Keratinocyte (primary cell): ENCODE data around the gene ZC2HC1B. TPM values are rescaled to one million over a fixed set of nuclear protein-coding genes. Genes with fewer than 3 reads are reported as not detected.

ENCODE experiments used
- DNase-seq: peaks from one replicate; pipeline ENCODE4 v3.0.0-alpha.2; 2011; ENCODE audit warnings: low read depth, missing footprints, low spot score
- FAIRE-seq: peaks from 2 replicates; lab custom pipeline; 2011; peaks lifted over from hg19 to GRCh38; lab: Jason Lieb, UNC
- H2AFZ ChIP-seq: 2 replicates; pipeline ENCODE4 v1.6.0; 2012; ENCODE audit warnings: low read length, control low read depth, inconsistent platforms; ENCODE audit not compliant: control insufficient read depth
- H3K27ac ChIP-seq: 2 replicates; pipeline ENCODE4 v1.5.1; 2011; ENCODE audit warnings: low read length; ENCODE audit not compliant: control insufficient read depth, insufficient read depth
- H3K27me3 ChIP-seq: 3 replicates; pipeline ENCODE4 v1.6.0; 2011; ENCODE audit warnings: low read length; ENCODE audit not compliant: control insufficient read depth, insufficient read depth; ENCODE audit errors: extremely low read depth
- H3K36me3 ChIP-seq, 2 experiments: 2 replicates in 1 of 2; 3 replicates in 1 of 2; pipeline ENCODE4 v1.5.1; 2011; ENCODE audit warnings: low read length in 2 of 2, mild to moderate bottlenecking in 1 of 2; ENCODE audit not compliant: control insufficient read depth in 2 of 2, insufficient read depth in 2 of 2; ENCODE audit errors: extremely low read depth in 1 of 2
- H3K4me1 ChIP-seq: 3 replicates; pipeline ENCODE4 v1.5.1; 2011; ENCODE audit warnings: low read length; ENCODE audit not compliant: control insufficient read depth, insufficient read depth; ENCODE audit errors: extremely low read depth
- H3K4me2 ChIP-seq: 3 replicates; pipeline ENCODE4 v1.6.0; 2011; ENCODE audit warnings: low read depth, low read length; ENCODE audit not compliant: control insufficient read depth, insufficient read depth; ENCODE audit errors: extremely low read depth
- H3K4me3 ChIP-seq, 3 experiments: fragments of 200-600 bp in 1 of 3; sonication (generic) in 1 of 3; 2 replicates in 2 of 3; 3 replicates in 1 of 3; pipeline ENCODE4 v1.5.1; 2011 to 2016; ENCODE audit warnings: low read length in 3 of 3, mild to moderate bottlenecking in 3 of 3, control low read depth in 2 of 3, inconsistent platforms in 1 of 3, low read depth in 1 of 3, mixed read lengths in 1 of 3, mixed run types in 1 of 3, moderate library complexity in 1 of 3; ENCODE audit not compliant: control insufficient read depth in 2 of 3, insufficient read depth in 2 of 3; ENCODE audit errors: extremely low read depth in 1 of 3
- H3K79me2 ChIP-seq: 2 replicates; pipeline ENCODE4 v1.6.0; 2012; ENCODE audit warnings: low read length; ENCODE audit not compliant: control insufficient read depth, insufficient read depth
- H3K9ac ChIP-seq: 3 replicates; pipeline ENCODE4 v1.6.0; 2011; ENCODE audit warnings: low read length; ENCODE audit not compliant: control insufficient read depth, insufficient read depth; ENCODE audit errors: extremely low read depth
- H3K9me1 ChIP-seq: 3 replicates; pipeline ENCODE4 v1.6.0; 2011; ENCODE audit warnings: low read length; ENCODE audit not compliant: control insufficient read depth, insufficient read depth; ENCODE audit errors: extremely low read depth
- H3K9me3 ChIP-seq: 2 replicates; pipeline ENCODE4 v1.5.1; 2012; ENCODE audit warnings: low read depth, low read length; ENCODE audit not compliant: control insufficient read depth
- H4K20me1 ChIP-seq: 3 replicates; pipeline ENCODE4 v1.6.0; 2011; ENCODE audit warnings: low read length; ENCODE audit not compliant: control insufficient read depth, insufficient read depth; ENCODE audit errors: extremely low read depth
- CTCF ChIP-seq, 3 experiments: IDR thresholded peaks in 1 of 3; conservative IDR thresholded peaks in 1 of 3; optimal IDR thresholded peaks in 1 of 3; 2 replicates in 2 of 3; 3 replicates in 1 of 3; pipeline versions ENCODE3 to v1.5.1; 2011; ENCODE audit warnings: low read length in 3 of 3, mild to moderate bottlenecking in 3 of 3, moderate library complexity in 2 of 3, control low read depth in 1 of 3, inconsistent platforms in 1 of 3; ENCODE audit not compliant: insufficient read depth in 2 of 3; ENCODE audit errors: extremely low read depth in 1 of 3
- EZH2 ChIP-seq: IDR thresholded peaks from one replicate; pipeline ENCODE4 v1.6.1; 2012; ENCODE audit warnings: inconsistent platforms, mild to moderate bottlenecking, low read length, moderate library complexity
- dilution Hi-C: fragments of 300-500 bp; cut with MboI; formaldehyde crosslinking; loops from one replicate; pipeline ENCODE4 v1.7.0; 2020; ENCODE audit warnings: low sequenced_read_pairs; ENCODE audit not compliant: extremely low pct_ligation_motif_present
- polyA plus RNA-seq, 5 experiments: library from polyadenylated mRNA; depleted of rRNA in 3 of 5; stranded (reverse) in 3 of 5; stranded (forward) in 1 of 5; unstranded in 1 of 5; fragments of >200 nt; gene quantifications; 1 replicate in 1 of 5; 2 replicates in 3 of 5; 3 replicates in 1 of 5; pipeline versions ENCODE4 v1.2.1 to v1.2.3, GENCODE V29; 2011 to 2012; ENCODE audit warnings: missing spikeins in 2 of 5, low read depth in 1 of 5, low replicate concordance in 1 of 5

Gene ZC2HC1B
- polyA plus RNA-seq, 1 donor (not counting 4 experiments of a cell fraction or from before 2014, with no cell fraction given) = not detected

GRCh38 chr6:143941852-143942627 is 77.8 kb downstream of the ZC2HC1B start:
- H3K27me3 ChIP-seq = no peaks in the 10 kb centered on the region
- no peak overlapping the region for H3K27ac ChIP-seq
- no peak overlapping the region for H3K4me3 ChIP-seq
- TF ChIP-seq CTCF (optimal IDR thresholded peaks at IDR 0.05 in 1 of 3, IDR thresholded peaks at IDR 0.05 in 1 of 3, conservative IDR thresholded peaks at IDR 0.05 in 1 of 3; ENCODE audit: extremely low read depth in 1 of 3, insufficient read depth in 2 of 3, low read length in 3 of 3) (peak; percentile 65 to 85 (median 75)), EZH2 (no peak)
- H3K36me3 ChIP-seq = no peaks in the 10 kb centered on the region
- no peaks in the 10 kb centered on the region for H3K9me1 ChIP-seq
- no peak overlapping the region for H3K9ac ChIP-seq
- H3K4me1 ChIP-seq = no peaks in the 10 kb centered on the region
- no peak overlapping the region for H3K4me2 ChIP-seq
- dilution Hi-C loops = no loop called here
- no peaks in the 10 kb centered on the region for H3K79me2 ChIP-seq
- H2AFZ ChIP-seq = no peak overlapping the region
- FAIRE-seq (no peak), DNase-seq (no peak)
- no peaks in the 10 kb centered on the region for H4K20me1 ChIP-seq
- no peaks in the 10 kb centered on the region for H3K9me3 ChIP-seq

- DNase-seq = no peak
- H4K20me1 ChIP-seq = no peaks in the 10 kb centered on the region
- no peaks in the 10 kb centered on the region for H3K4me1 ChIP-seq
- dilution Hi-C loops = no loop called here
- H3K27ac ChIP-seq = no peak overlapping the region
- H3K9ac ChIP-seq = no peak overlapping the region
- no peak for FAIRE-seq
- no peak overlapping the region for H3K4me3 ChIP-seq
- no peaks in the 10 kb centered on the region for H3K9me3 ChIP-seq
- H3K36me3 ChIP-seq = peaks cover 0 to 3% of the 10 kb centered on the region in 2 experiments
- no peak for TF ChIP-seq CTCF (optimal IDR thresholded peaks at IDR 0.05 in 1 of 3, IDR thresholded peaks at IDR 0.05 in 1 of 3, conservative IDR thresholded peaks at IDR 0.05 in 1 of 3; ENCODE audit: extremely low read depth in 1 of 3, insufficient read depth in 2 of 3, low read length in 3 of 3)
- TF ChIP-seq EZH2 = no peak
- no peaks in the 10 kb centered on the region for H3K79me2 ChIP-seq
- H3K4me2 ChIP-seq = no peak overlapping the region
- H3K27me3 ChIP-seq = peaks cover 2% of the 10 kb centered on the region
- H3K9me1 ChIP-seq = no peaks in the 10 kb centered on the region
- no peak overlapping the region for H2AFZ ChIP-seq
Measured at GRCh38 chr6:143948208-143948607, 83.9 kb downstream of the ZC2HC1B start.
